Measurements from ENCODE around the gene USP53. TPM values are rescaled to one million over a fixed set of nuclear protein-coding genes. Genes with fewer than 3 reads are reported as not detected.
A peak's percentile ranks its signal among the peaks of the same experiment; 100 is the strongest.
"Not testable (repeated sequence)": the region's sequence is repeated elsewhere in the genome, so short reads cannot be mapped to it uniquely, and the experiment has no call there.

Gene USP53
- total RNA-seq, result 10 to 100 TPM; 11.8 to 12.4 (median 12.1) TPM

DNA sequence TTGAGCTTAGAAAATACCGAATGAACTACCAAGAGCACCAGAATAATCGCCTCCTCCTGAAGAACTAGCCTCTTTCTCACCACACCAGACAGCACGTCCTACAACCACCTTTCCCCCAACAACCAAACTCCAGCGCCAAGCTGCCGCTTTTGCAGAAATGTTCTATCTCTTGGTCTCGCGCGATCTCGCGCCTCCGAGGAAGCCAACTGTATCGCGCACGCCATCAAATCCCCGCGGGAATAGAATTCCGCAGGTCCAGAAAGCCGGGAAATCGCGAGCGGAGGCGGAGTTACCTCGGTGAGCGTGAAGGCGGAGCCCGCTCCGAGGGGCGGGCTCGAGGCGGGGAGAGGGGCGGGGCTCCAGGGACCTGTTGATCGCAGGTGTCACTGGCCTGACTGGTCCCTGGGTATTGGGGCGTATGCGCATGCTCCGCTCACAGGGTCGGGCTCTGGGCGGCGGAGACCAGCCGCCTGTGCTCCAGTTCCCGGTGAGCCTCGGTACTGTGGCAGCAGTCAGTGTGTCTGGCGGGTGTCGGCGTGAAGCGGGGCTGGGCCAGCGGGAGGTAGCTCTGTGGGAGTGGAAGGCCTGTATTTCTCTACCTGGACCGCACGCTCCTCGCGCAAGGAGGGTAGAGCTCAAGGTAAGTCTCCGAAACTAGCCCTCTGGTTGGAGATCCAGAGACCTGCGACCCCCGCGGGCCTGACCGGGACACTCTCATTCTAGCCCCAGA is at the start of gene USP53:
USP53 (plus strand) TSS at position 480 of the 730 bp plus-strand sequence. CDS start 27,047 bp downstream, outside the sequence.
- Mint-ChIP-seq H3K9me3 (no peaks in the 10 kb centered on the region), H3K4me1 (ENCODE audit: low read depth) (peaks cover 47% of the 10 kb centered on the region)

DNA sequence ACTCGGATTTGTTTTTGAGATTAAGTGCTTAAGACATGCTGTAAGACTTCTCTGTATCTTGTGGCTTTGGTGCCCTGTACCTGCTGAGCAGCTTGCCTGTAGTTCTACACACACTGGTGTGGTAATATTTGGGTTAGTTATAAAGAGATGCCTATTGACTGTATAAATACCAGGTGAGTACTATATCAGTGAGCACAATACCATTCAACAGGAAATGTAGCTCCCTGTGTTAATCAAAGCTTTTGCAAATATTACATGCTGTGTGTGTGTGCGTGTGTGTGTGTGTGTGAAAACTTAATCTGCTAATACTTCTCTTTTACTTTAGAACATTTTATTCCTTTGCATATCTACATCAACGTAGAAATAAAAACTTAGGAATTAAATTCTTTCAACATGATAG is 46.7 kb upstream of the USP53 start:
- H3K27me3 Mint-ChIP-seq (ENCODE audit: low read depth), result peaks cover 2% of the 10 kb centered on the region
- no peak overlapping the region for H3K4me3 Mint-ChIP-seq
- no peaks in the 10 kb centered on the region for H3K9me3 Mint-ChIP-seq
- ATAC-seq, result no peak
- H3K4me1 Mint-ChIP-seq (ENCODE audit: low read depth), result no peaks in the 10 kb centered on the region
- no peaks in the 10 kb centered on the region for H3K36me3 Mint-ChIP-seq (ENCODE audit: insufficient read depth)
- no peak for DNase-seq

More for the DNA sequence above, at the start of gene USP53:
- H3K4me3 Mint-ChIP-seq, result peak within 1 kb of the TSS; percentile 99
- H3K36me3 Mint-ChIP-seq (ENCODE audit: insufficient read depth), result peaks cover 2% of the 10 kb centered on the region
- DNase-seq (peak; percentile 98), ATAC-seq (peak; percentile 92 to 95)
- H3K27me3 Mint-ChIP-seq (ENCODE audit: low read depth), result peaks cover 2% of the 10 kb centered on the region

DNA sequence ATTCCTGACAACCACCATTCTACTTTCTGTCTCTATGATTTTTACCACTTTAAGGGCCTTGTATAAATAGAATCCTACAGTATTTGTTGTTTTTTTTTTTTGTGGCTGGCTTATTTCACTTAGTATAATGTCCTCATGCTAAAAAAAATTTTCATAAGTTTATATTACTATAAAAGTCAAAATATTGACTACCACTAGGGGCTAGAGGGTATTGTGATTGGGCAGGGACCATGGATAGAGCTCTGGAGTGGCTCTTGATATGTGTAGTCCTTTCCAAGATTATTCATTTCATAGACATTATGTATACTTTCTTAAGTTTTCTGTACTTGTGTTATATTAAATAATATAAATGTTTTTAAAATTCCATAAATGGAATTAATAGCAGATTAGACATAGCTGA is 42.3 kb upstream of the USP53 start:
- Mint-ChIP-seq H3K27me3 (ENCODE audit: low read depth) (peaks cover 4% of the 10 kb centered on the region), H3K36me3 (ENCODE audit: insufficient read depth) (no peaks in the 10 kb centered on the region), H3K4me3 (no peak overlapping the region), H3K9me3 (no peaks in the 10 kb centered on the region), H3K4me1 (ENCODE audit: low read depth) (no peaks in the 10 kb centered on the region)
- DNase-seq (no peak), ATAC-seq (no peak)

DNA sequence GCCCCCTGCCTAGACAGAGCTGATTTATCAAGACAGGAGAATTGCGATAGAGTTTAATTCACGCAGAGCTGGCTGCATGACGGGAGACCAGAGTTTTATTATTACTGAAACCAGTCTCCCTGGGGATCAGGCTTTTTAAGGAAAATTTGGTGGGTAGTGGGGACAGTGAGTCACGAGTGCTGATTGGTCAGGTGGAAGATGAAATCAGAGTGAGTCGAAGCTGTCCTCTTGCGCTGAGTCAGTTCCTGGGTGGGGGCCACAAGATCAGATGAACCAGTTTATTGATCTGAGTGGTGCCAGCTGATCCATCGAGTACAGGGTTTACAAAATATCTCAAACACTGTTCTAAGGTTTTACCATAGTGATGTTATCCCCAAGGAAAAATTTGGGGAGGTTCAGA is 40.3 kb upstream of the USP53 start:
- no peaks in the 10 kb centered on the region for H3K36me3 Mint-ChIP-seq (ENCODE audit: insufficient read depth)
- no peak overlapping the region for H3K4me3 Mint-ChIP-seq
- no peaks in the 10 kb centered on the region for H3K9me3 Mint-ChIP-seq
- ATAC-seq (no peak), DNase-seq (no peak)
- H3K4me1 Mint-ChIP-seq (ENCODE audit: low read depth), result no peaks in the 10 kb centered on the region
- peaks cover 6% of the 10 kb centered on the region for H3K27me3 Mint-ChIP-seq (ENCODE audit: low read depth)

DNA sequence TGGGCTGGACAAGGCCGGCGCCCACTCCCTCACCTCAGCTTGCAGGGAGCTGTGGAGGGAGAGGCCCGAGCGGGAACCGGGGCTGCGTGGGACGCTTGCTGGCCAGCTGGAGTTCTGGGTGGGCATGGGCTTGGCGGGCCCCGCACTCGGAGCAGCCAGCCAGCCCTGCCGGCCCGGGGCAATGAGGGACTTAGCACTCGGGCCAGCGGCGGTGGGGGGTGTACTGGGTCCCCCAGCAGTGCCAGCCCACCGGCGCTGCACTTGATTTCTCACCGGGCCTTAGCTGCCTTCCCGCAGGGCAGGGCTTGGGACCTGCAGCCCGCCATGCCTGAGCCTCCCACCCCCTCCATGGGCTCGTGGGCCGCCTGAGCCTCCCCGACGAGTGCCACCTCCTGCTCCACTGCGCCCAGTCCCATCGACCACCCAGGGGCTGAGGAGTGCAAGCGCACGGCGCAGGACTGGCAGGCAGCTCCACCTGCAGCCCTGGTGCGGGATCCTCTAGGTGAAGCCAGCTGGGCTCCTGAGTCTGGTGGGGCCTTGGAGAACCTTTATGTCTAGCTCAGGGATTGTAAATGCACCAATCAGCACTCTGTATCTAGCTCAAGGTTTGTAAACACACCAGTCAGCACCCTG is 38.7 kb upstream of the USP53 start:
- not testable (repeated sequence) for ATAC-seq; H3K36me3 Mint-ChIP-seq (ENCODE audit: insufficient read depth); H3K27me3 Mint-ChIP-seq (ENCODE audit: low read depth); H3K4me3 Mint-ChIP-seq; H3K4me1 Mint-ChIP-seq (ENCODE audit: low read depth); DNase-seq; H3K9me3 Mint-ChIP-seq

GRCh38 chr4:119179011-119179410 is 33.5 kb upstream of the USP53 start:
- Mint-ChIP-seq H3K9me3 (no peaks in the 10 kb centered on the region), H3K4me3 (no peak overlapping the region), H3K36me3 (ENCODE audit: insufficient read depth) (no peaks in the 10 kb centered on the region), H3K4me1 (ENCODE audit: low read depth) (no peaks in the 10 kb centered on the region), H3K27me3 (ENCODE audit: low read depth) (peaks cover 14% of the 10 kb centered on the region)
- ATAC-seq (no peak), DNase-seq (no peak)

DNA sequence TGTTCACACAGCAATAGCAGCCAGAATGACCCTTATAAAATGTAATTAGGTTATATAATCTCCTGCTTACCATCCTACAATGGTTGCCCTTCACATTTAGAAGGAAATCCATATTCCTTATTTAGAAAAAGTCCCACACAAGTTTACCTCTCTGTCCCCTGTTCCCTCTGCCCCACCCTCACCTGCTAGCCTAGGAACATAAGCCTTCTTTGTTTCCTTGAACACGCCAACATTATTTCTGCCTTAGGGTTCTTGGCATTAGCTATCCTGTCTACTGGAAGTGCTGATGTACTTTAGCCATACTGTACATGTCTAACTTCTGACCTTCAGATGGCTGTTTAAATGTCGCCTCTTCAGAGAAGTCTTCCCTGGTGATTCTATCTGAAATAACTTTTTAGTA is 28.4 kb upstream of the USP53 start:
- Mint-ChIP-seq H3K4me3 (no peak overlapping the region), H3K4me1 (ENCODE audit: low read depth) (no peaks in the 10 kb centered on the region), H3K36me3 (ENCODE audit: insufficient read depth) (no peaks in the 10 kb centered on the region), H3K27me3 (ENCODE audit: low read depth) (peaks cover 7% of the 10 kb centered on the region), H3K9me3 (no peaks in the 10 kb centered on the region)
- DNase-seq, result no peak
- ATAC-seq, result no peak

DNA sequence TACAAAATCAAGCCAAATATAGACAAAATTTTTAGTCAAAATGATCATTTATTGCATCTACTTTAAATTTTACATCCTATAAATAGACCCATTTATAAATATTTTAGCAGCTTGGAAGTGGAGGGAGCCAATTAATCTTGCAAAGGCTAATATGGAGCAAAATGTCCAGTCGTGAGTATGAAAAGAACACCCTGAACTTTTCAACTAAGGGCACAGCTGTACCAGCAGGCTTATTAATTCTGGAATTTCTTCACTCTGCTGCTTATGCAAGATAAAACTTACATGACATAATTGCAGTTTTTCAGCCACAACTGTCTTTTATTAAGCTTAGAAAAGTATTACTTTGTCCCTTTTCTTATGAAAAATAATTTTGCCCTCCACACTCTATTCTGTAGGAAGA is 22.9 kb upstream of the USP53 start:
- no peak for DNase-seq
- Mint-ChIP-seq H3K27me3 (ENCODE audit: low read depth) (no peaks in the 10 kb centered on the region), H3K9me3 (no peaks in the 10 kb centered on the region), H3K4me3 (no peak overlapping the region), H3K4me1 (ENCODE audit: low read depth) (no peaks in the 10 kb centered on the region), H3K36me3 (ENCODE audit: insufficient read depth) (peaks cover 2% of the 10 kb centered on the region)
- ATAC-seq, result no peak

DNA sequence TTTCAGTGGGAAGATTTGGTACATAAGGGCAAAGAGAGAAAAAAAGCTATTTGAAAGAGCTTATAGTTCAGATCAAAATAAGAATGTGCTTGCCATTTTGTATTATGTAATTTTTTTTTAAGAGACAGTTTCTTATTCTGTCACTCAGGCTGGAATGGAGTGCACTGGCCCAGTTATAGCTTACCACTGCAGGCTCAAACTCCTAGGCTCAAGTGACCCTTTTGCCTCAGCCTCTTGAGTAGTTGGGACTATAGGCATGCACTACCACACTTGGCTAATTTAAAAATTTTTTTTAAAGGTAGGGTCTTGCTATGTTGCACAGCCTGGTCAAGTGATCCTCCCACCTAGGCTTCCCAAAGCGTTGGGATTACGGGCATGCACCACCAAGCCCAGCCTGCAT is 22.2 kb upstream of the USP53 start:
- Mint-ChIP-seq H3K4me1 (ENCODE audit: low read depth) (no peaks in the 10 kb centered on the region), H3K4me3 (no peak overlapping the region), H3K36me3 (ENCODE audit: insufficient read depth) (peaks cover 4% of the 10 kb centered on the region), H3K27me3 (ENCODE audit: low read depth) (no peaks in the 10 kb centered on the region), H3K9me3 (no peaks in the 10 kb centered on the region)
- no peak for DNase-seq
- ATAC-seq, result no peak

DNA sequence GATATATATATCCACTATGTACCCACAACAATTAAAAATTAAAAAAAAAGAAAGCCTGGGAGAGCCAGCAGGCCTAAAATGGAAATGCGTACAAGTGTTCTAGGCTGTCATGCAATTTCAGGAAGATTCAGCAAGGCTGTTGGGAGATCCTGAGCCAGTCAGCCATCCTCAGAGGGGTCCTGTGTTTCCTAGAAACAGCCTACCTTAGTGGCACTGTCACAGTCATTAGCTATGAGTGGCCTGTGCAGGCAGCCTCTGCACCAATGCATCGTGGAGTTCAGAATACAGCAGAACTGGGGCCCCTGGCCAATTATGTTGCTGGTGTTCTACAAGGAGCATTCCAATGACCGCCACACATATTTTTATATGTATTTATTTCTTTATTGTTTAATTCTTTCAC is 21.0 kb upstream of the USP53 start:
- no peaks in the 10 kb centered on the region for H3K4me1 Mint-ChIP-seq (ENCODE audit: low read depth)
- DNase-seq, result no peak
- no peak for ATAC-seq
- no peaks in the 10 kb centered on the region for H3K9me3 Mint-ChIP-seq
- H3K4me3 Mint-ChIP-seq, result no peak overlapping the region
- H3K36me3 Mint-ChIP-seq (ENCODE audit: insufficient read depth), result peaks cover 4% of the 10 kb centered on the region
- H3K27me3 Mint-ChIP-seq (ENCODE audit: low read depth), result no peaks in the 10 kb centered on the region

DNA sequence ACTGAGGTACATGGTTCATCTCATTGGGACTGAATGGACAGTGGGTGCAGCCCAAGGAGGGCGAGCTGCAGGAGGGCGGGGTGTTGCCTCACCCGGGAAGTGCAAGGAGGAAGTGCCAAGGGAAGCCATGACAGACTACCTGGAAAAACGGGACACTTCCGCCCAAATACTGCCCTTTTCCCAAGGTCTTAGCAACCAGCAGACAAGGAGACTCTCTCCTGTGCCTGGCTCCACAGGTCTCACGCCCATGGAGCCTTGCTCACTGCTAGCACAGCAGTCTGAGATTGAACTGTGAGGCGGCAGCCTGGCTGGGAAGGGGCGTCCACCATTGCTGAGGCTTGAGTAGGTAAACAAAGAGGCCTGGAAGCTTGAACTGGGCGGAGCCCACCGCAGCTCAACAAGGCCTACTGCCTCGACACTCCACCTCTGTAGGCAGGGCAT is 14.7 kb upstream of the USP53 start:
- peaks cover 4% of the 10 kb centered on the region for H3K36me3 Mint-ChIP-seq (ENCODE audit: insufficient read depth)
- no peak overlapping the region for H3K4me3 Mint-ChIP-seq
- no peak for DNase-seq
- no peak for ATAC-seq
- H3K4me1 Mint-ChIP-seq (ENCODE audit: low read depth), result no peaks in the 10 kb centered on the region
- peaks cover 5% of the 10 kb centered on the region for H3K9me3 Mint-ChIP-seq
- peaks cover 5% of the 10 kb centered on the region for H3K27me3 Mint-ChIP-seq (ENCODE audit: low read depth)

DNA sequence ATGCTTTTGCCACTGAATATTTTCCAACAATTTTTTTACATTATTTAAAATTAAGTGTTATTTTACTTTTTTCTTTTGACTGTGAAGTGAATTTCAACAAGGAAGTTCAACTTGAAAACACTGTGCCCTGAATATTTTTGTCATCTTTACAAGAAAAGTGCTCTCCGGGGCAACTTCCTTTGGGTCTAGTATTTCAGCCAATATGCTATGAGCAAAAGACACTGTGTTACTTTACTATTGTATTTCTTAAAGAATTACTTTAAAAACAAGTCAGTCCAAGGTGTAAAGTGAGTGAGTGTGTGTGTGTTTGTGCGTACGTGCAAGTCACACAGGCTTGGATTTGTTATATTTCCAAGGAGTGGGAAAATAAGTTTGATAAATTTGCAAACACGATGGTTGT is 7.6 kb upstream of the USP53 start:
- Mint-ChIP-seq H3K4me3 (no peak overlapping the region), H3K9me3 (no peaks in the 10 kb centered on the region)

GRCh38 chr4:119205690-119206089 is 6.8 kb upstream of the USP53 start:
- no peak for DNase-seq
- Mint-ChIP-seq H3K4me3 (no peak overlapping the region), H3K36me3 (ENCODE audit: insufficient read depth) (no peaks in the 10 kb centered on the region), H3K4me1 (ENCODE audit: low read depth) (peaks cover 22% of the 10 kb centered on the region), H3K9me3 (no peaks in the 10 kb centered on the region), H3K27me3 (ENCODE audit: low read depth) (peaks cover 4% of the 10 kb centered on the region)
- no peak for ATAC-seq

More for the DNA sequence above, 7.6 kb upstream of the USP53 start:
- Mint-ChIP-seq H3K4me1 (ENCODE audit: low read depth) (peaks cover 18% of the 10 kb centered on the region), H3K36me3 (ENCODE audit: insufficient read depth) (no peaks in the 10 kb centered on the region), H3K27me3 (ENCODE audit: low read depth) (peaks cover 5% of the 10 kb centered on the region)
- DNase-seq, result no peak
- ATAC-seq, result no peak

GRCh38 chr4:119206178-119206577 is 6.3 kb upstream of the USP53 start:
- Mint-ChIP-seq H3K4me3 (no peak overlapping the region), H3K9me3 (no peaks in the 10 kb centered on the region), H3K27me3 (ENCODE audit: low read depth) (peaks cover 4% of the 10 kb centered on the region), H3K4me1 (ENCODE audit: low read depth) (peaks cover 26% of the 10 kb centered on the region), H3K36me3 (ENCODE audit: insufficient read depth) (no peaks in the 10 kb centered on the region)
- DNase-seq (no peak), ATAC-seq (no peak)

GRCh38 chr4:119207051-119207450 is 5.5 kb upstream of the USP53 start:
- DNase-seq (no peak), ATAC-seq (no peak)
- Mint-ChIP-seq H3K9me3 (no peaks in the 10 kb centered on the region), H3K4me1 (ENCODE audit: low read depth) (peaks cover 35% of the 10 kb centered on the region), H3K4me3 (no peak overlapping the region), H3K36me3 (ENCODE audit: insufficient read depth) (no peaks in the 10 kb centered on the region), H3K27me3 (ENCODE audit: low read depth) (peaks cover 2% of the 10 kb centered on the region)

Data from activated T-cell treated with anti-CD3 and anti-CD28 coated beads, Interleukin-2, amount 50 U/mL, for 4 hours (primary cell).